ENCODE results near the gene NUDT3.

NUDT3 gene

DNA sequence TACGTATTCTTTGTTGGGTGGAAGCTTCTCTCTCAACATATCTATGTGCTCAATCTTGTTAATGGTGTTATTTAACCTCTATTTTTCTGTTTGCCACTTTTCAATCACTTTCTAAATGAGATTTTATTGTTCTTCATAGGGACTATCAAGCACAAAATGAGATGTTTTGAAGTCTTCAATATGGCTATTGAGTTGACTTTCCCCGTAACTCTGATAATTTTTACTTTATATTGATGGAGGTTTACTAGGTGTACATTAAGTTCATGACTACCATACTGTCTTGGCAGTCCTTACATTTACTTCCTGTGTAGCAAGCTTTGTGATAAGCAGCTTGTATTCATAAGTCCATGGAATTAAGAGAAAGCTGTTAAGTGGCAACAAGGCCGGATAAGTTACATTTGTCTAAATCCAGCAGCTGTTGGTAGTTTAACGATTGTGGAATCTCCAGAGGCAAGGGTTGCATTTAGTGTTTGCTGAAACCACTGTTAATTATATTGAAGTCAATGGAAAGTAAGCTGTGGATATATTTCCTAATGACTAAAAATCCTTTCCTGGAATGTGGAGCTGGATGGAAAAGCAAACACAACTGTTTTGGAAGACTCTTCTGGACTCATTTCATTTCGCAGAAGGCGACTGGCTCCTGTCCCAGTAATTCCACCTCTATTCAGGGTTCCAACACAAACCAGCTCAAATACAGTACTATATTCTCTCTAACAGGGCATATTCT is 86.3 kb downstream of the NUDT3 start:
- TF ChIP-seq, protein P1, sequence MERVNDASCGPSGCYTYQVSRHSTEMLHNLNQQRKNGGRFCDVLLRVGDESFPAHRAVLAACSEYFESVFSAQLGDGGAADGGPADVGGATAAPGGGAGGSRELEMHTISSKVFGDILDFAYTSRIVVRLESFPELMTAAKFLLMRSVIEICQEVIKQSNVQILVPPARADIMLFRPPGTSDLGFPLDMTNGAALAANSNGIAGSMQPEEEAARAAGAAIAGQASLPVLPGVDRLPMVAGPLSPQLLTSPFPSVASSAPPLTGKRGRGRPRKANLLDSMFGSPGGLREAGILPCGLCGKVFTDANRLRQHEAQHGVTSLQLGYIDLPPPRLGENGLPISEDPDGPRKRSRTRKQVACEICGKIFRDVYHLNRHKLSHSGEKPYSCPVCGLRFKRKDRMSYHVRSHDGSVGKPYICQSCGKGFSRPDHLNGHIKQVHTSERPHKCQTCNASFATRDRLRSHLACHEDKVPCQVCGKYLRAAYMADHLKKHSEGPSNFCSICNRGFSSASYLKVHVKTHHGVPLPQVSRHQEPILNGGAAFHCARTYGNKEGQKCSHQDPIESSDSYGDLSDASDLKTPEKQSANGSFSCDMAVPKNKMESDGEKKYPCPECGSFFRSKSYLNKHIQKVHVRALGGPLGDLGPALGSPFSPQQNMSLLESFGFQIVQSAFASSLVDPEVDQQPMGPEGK (CRISPR knock-in tag; IDR thresholded peaks at IDR 0.05; ENCODE audit: borderline replicate concordance): no peak
- no peak for TF ChIP-seq ARNTL (CRISPR knock-in tag; IDR thresholded peaks at IDR 0.05; ENCODE audit: borderline replicate concordance, low read depth)
- TF ChIP-seq CSDC2 (CRISPR knock-in tag; IDR thresholded peaks at IDR 0.05): no peak
- TF ChIP-seq, protein P2, sequence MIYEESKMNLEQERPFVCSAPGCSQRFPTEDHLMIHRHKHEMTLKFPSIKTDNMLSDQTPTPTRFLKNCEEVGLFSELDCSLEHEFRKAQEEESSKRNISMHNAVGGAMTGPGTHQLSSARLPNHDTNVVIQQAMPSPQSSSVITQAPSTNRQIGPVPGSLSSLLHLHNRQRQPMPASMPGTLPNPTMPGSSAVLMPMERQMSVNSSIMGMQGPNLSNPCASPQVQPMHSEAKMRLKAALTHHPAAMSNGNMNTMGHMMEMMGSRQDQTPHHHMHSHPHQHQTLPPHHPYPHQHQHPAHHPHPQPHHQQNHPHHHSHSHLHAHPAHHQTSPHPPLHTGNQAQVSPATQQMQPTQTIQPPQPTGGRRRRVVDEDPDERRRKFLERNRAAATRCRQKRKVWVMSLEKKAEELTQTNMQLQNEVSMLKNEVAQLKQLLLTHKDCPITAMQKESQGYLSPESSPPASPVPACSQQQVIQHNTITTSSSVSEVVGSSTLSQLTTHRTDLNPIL (CRISPR knock-in tag; IDR thresholded peaks at IDR 0.05; ENCODE audit: low read depth): no peak
- TF ChIP-seq, protein P3, sequence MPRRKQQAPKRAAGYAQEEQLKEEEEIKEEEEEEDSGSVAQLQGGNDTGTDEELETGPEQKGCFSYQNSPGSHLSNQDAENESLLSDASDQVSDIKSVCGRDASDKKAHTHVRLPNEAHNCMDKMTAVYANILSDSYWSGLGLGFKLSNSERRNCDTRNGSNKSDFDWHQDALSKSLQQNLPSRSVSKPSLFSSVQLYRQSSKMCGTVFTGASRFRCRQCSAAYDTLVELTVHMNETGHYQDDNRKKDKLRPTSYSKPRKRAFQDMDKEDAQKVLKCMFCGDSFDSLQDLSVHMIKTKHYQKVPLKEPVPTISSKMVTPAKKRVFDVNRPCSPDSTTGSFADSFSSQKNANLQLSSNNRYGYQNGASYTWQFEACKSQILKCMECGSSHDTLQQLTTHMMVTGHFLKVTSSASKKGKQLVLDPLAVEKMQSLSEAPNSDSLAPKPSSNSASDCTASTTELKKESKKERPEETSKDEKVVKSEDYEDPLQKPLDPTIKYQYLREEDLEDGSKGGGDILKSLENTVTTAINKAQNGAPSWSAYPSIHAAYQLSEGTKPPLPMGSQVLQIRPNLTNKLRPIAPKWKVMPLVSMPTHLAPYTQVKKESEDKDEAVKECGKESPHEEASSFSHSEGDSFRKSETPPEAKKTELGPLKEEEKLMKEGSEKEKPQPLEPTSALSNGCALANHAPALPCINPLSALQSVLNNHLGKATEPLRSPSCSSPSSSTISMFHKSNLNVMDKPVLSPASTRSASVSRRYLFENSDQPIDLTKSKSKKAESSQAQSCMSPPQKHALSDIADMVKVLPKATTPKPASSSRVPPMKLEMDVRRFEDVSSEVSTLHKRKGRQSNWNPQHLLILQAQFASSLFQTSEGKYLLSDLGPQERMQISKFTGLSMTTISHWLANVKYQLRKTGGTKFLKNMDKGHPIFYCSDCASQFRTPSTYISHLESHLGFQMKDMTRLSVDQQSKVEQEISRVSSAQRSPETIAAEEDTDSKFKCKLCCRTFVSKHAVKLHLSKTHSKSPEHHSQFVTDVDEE (CRISPR knock-in tag; IDR thresholded peaks at IDR 0.05): no peak
- TF ChIP-seq ISL1 (CRISPR knock-in tag; IDR thresholded peaks at IDR 0.05): no peak
- TF ChIP-seq, protein P4, sequence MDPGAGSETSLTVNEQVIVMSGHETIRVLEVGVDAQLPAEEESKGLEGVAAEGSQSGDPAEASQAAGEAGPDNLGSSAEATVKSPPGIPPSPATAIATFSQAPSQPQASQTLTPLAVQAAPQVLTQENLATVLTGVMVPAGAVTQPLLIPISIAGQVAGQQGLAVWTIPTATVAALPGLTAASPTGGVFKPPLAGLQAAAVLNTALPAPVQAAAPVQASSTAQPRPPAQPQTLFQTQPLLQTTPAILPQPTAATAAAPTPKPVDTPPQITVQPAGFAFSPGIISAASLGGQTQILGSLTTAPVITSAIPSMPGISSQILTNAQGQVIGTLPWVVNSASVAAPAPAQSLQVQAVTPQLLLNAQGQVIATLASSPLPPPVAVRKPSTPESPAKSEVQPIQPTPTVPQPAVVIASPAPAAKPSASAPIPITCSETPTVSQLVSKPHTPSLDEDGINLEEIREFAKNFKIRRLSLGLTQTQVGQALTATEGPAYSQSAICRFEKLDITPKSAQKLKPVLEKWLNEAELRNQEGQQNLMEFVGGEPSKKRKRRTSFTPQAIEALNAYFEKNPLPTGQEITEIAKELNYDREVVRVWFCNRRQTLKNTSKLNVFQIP (CRISPR knock-in tag; IDR thresholded peaks at IDR 0.05; ENCODE audit: borderline replicate concordance, low read depth): no peak
- no peak for ATAC-seq

DNA sequence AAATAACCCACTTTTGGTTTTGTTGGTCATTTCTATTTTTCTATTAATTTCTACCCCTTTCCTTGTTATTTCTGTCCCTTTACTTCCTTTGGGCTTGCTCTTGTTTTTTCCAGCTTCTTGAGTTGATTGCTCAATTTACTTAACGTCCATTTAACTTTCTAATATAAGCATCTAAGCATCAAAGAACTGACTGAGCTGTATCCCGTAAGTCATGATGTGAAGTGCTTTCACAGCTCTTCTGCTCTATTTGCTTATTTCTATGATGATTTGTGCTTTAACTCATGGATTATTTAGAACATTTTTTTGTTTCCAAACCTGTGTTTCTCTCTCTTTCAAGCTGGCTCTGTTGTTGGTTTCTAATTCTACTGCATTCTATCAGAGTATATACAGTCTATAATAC is 87.0 kb downstream of the NUDT3 start:
- ATAC-seq: no peak
- TF ChIP-seq ZNF70 (CRISPR knock-in tag; IDR thresholded peaks at IDR 0.05) (no peak), ZNF565 (CRISPR knock-in tag; conservative IDR thresholded peaks at IDR 0.05; ENCODE audit: low read depth) (no peak), ESRRG (CRISPR knock-in tag; IDR thresholded peaks at IDR 0.05) (no peak), CSDC2 (CRISPR knock-in tag; IDR thresholded peaks at IDR 0.05) (no peak), GLIS3 (CRISPR knock-in tag; IDR thresholded peaks at IDR 0.05) (no peak), ZNF8 (CRISPR knock-in tag; IDR thresholded peaks at IDR 0.05) (no peak), RARB (CRISPR knock-in tag; IDR thresholded peaks at IDR 0.05) (no peak), PPARA (CRISPR knock-in tag; IDR thresholded peaks at IDR 0.05; ENCODE audit: borderline replicate concordance) (no peak), ISL1 (CRISPR knock-in tag; IDR thresholded peaks at IDR 0.05) (no peak), ZFP3 (CRISPR knock-in tag; IDR thresholded peaks at IDR 0.05) (no peak), ARNTL (CRISPR knock-in tag; IDR thresholded peaks at IDR 0.05; ENCODE audit: borderline replicate concordance, low read depth) (no peak), ZC3H10 (CRISPR knock-in tag; IDR thresholded peaks at IDR 0.05) (no peak), SNAI2 (CRISPR knock-in tag; IDR thresholded peaks at IDR 0.05) (no peak), TOX (CRISPR knock-in tag; IDR thresholded peaks at IDR 0.05; ENCODE audit: borderline replicate concordance) (no peak), TCF4 (CRISPR knock-in tag; IDR thresholded peaks at IDR 0.05; ENCODE audit: borderline replicate concordance) (no peak)
- TF ChIP-seq, protein P1 (CRISPR knock-in tag; IDR thresholded peaks at IDR 0.05; ENCODE audit: borderline replicate concordance): no peak
- TF ChIP-seq, protein P2 (CRISPR knock-in tag; IDR thresholded peaks at IDR 0.05; ENCODE audit: low read depth): no peak
- TF ChIP-seq, protein P5, sequence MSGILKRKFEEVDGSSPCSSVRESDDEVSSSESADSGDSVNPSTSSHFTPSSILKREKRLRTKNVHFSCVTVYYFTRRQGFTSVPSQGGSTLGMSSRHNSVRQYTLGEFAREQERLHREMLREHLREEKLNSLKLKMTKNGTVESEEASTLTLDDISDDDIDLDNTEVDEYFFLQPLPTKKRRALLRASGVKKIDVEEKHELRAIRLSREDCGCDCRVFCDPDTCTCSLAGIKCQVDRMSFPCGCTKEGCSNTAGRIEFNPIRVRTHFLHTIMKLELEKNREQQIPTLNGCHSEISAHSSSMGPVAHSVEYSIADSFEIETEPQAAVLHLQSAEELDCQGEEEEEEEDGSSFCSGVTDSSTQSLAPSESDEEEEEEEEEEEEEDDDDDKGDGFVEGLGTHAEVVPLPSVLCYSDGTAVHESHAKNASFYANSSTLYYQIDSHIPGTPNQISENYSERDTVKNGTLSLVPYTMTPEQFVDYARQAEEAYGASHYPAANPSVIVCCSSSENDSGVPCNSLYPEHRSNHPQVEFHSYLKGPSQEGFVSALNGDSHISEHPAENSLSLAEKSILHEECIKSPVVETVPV (CRISPR knock-in tag; IDR thresholded peaks at IDR 0.05): no peak
- TF ChIP-seq, protein P4 (CRISPR knock-in tag; IDR thresholded peaks at IDR 0.05; ENCODE audit: borderline replicate concordance, low read depth): no peak
- TF ChIP-seq, protein P3 (CRISPR knock-in tag; IDR thresholded peaks at IDR 0.05): no peak

Data from SK-N-SH treated with all-trans-retinoic acid at 6 μM for 48 hours (cell line).